Neural progenitor cell (in vitro differentiated cells): ENCODE results near the gene DCAF10. TPM values are rescaled to one million over a fixed set of nuclear protein-coding genes. Genes with fewer than 3 reads are reported as not detected.
"Not testable (repeated sequence)": the region's sequence is repeated elsewhere in the genome, so short reads cannot be mapped to it uniquely, and the experiment has no call there.

Experiments used
- DNase-seq: peaks from one replicate; pipeline ENCODE4 v3.0.0-alpha.2; 2016; ENCODE audit warnings: low spot score
- H2AFZ ChIP-seq: fragments of 200-600 bp; sonication (generic); replicated peaks from 2 replicates; pipeline ENCODE4 v1.6.1; 2016; ENCODE audit warnings: antibody characterized with exemption
- H3F3A ChIP-seq: fragments of 200-600 bp; sonication (generic); 2 replicates; pipeline ENCODE4 v1.6.1; 2016; ENCODE audit warnings: antibody characterized with exemption, low read depth
- H3K27ac ChIP-seq: fragments of 200-600 bp; sonication (generic); 2 replicates; pipeline ENCODE4 v1.5.1; 2016; ENCODE audit warnings: mild to moderate bottlenecking
- H3K27me3 ChIP-seq: fragments of 200-600 bp; sonication (generic); 2 replicates; pipeline ENCODE4 v1.6.1; 2016; ENCODE audit warnings: mild to moderate bottlenecking, moderate library complexity
- H3K36me3 ChIP-seq: fragments of 200-600 bp; sonication (generic); 2 replicates; pipeline ENCODE4 v1.5.1; 2016
- H3K4me1 ChIP-seq: fragments of 200-600 bp; sonication (generic); 2 replicates; pipeline ENCODE4 v1.6.1; 2016; ENCODE audit warnings: mixed run types
- H3K4me2 ChIP-seq: fragments of 200-600 bp; sonication (generic); 2 replicates; pipeline ENCODE4 v1.6.1; 2016
- H3K4me3 ChIP-seq: fragments of 200-600 bp; sonication (generic); 2 replicates; pipeline ENCODE4 v1.5.1; 2016
- H3K79me2 ChIP-seq: fragments of 200-600 bp; sonication (generic); 2 replicates; pipeline ENCODE4 v1.6.1; 2016; ENCODE audit warnings: low read depth
- H3K9ac ChIP-seq: fragments of 200-600 bp; sonication (generic); 2 replicates; pipeline ENCODE4 v1.6.1; 2016
- H3K9me3 ChIP-seq: fragments of 200-600 bp; sonication (generic); 2 replicates; pipeline ENCODE4 v1.5.1; 2016; ENCODE audit warnings: low read depth
- H4K20me1 ChIP-seq: fragments of 200-600 bp; sonication (generic); 2 replicates; pipeline ENCODE4 v1.6.1; 2016; ENCODE audit warnings: low read depth
- H3K27ac Mint-ChIP-seq: 3 replicates; pipeline ENCODE4 v1.8.0; 2021; ENCODE audit warnings: mixed read lengths
- H3K27me3 Mint-ChIP-seq: 2 replicates; pipeline ENCODE4 v1.8.0; 2022; ENCODE audit warnings: low read depth, mild to moderate bottlenecking, inconsistent platforms, moderate library complexity, mixed read lengths; ENCODE audit not compliant: insufficient read depth
- H3K36me3 Mint-ChIP-seq: 3 replicates; pipeline ENCODE4 v1.8.0; 2021; ENCODE audit warnings: mixed read lengths
- H3K4me1 Mint-ChIP-seq: 3 replicates; pipeline ENCODE4 v1.8.0; 2021; ENCODE audit warnings: mixed read lengths
- H3K4me3 Mint-ChIP-seq: 3 replicates; pipeline ENCODE4 v1.8.0; 2021; ENCODE audit warnings: mild to moderate bottlenecking, moderate library complexity, mixed read lengths
- H3K9me3 Mint-ChIP-seq: 3 replicates; pipeline ENCODE4 v1.8.0; 2020; ENCODE audit warnings: mixed read lengths
- EZH2 ChIP-seq: fragments of 200-600 bp; sonication (generic); IDR thresholded peaks from 2 replicates; pipeline ENCODE4 v1.6.1; 2017; ENCODE audit warnings: antibody characterized with exemption, mild to moderate bottlenecking, moderate library complexity
- EZH2phosphoT487 ChIP-seq: fragments of 200-600 bp; sonication (generic); IDR thresholded peaks from 2 replicates; pipeline ENCODE4 v1.6.1; 2017; ENCODE audit warnings: antibody characterized with exemption
- total RNA-seq: library from RNA; depleted of rRNA; stranded (reverse); fragments of >200 nt; gene quantifications from 2 replicates; pipeline ENCODE4 v1.2.3, GENCODE V29; 2015; ENCODE audit warnings: low replicate concordance
- TF ChIP-seq, protein P1 (sequence below): fragments of 200-600 bp; sonication (generic); IDR thresholded peaks from 2 replicates; pipeline ENCODE4 v1.5.1; 2017; ENCODE audit warnings: antibody characterized with exemption, mild to moderate bottlenecking

DCAF10 gene
- total RNA-seq, 1 donor from 2014 or later: 15.8 TPM

DNA sequence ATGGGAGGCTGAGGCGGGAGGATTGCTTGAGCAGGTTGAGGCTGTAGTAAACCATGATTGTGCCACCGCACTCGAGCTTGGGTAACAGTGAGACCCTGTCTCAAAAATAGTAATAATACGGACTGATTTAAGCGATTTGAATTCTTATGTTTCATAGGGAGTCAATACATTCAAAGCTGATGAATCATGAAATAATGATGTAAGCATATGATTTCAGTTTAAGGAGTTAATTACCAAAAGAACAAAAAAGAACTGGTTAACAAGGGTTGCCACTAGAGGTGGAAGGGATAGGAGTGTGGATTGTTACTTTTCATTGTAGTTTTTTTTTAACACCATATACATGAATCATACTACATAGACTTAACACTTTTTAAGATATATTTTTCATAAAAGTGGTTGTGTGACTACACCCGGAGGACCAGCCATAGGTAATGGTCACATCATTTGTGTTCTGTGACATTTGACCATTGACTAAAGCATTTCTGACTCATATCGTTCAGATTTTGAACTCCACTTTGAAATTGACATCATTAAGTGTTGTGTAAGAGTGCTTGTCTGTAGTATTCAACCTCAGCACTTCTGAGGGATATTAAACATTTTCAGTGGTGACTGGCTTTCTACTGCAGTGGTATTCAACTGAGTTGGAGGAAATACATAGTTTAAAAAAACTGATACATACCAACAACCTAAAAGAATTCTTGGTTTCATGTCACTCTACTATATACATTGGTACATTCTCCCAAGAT, 40.0 kb upstream of the DCAF10 start:
- H3K9ac ChIP-seq: no peak overlapping the region
- H4K20me1 ChIP-seq: peaks cover 3% of the 10 kb centered on the region
- no peak for DNase-seq
- H3K27me3 ChIP-seq: no peaks in the 10 kb centered on the region
- H3K9me3 ChIP-seq: no peaks in the 10 kb centered on the region
- no peak overlapping the region for H2AFZ ChIP-seq
- H3K4me1 ChIP-seq: no peaks in the 10 kb centered on the region
- no peak overlapping the region for H3K4me3 Mint-ChIP-seq
- no peaks in the 10 kb centered on the region for H3K4me1 Mint-ChIP-seq
- no peaks in the 10 kb centered on the region for H3K9me3 Mint-ChIP-seq
- H3K36me3 ChIP-seq: no peaks in the 10 kb centered on the region
- no peaks in the 10 kb centered on the region for H3K27me3 Mint-ChIP-seq
- H3K36me3 Mint-ChIP-seq: peaks cover 13% of the 10 kb centered on the region
- no peaks in the 10 kb centered on the region for H3K79me2 ChIP-seq
- H3F3A ChIP-seq: no peaks in the 10 kb centered on the region
- no peak overlapping the region for H3K27ac ChIP-seq
- H3K4me2 ChIP-seq: no peak overlapping the region
- H3K27ac Mint-ChIP-seq: no peak overlapping the region
- TF ChIP-seq EZH2 (no peak), EZH2phosphoT487 (no peak)
- TF ChIP-seq, protein P1, sequence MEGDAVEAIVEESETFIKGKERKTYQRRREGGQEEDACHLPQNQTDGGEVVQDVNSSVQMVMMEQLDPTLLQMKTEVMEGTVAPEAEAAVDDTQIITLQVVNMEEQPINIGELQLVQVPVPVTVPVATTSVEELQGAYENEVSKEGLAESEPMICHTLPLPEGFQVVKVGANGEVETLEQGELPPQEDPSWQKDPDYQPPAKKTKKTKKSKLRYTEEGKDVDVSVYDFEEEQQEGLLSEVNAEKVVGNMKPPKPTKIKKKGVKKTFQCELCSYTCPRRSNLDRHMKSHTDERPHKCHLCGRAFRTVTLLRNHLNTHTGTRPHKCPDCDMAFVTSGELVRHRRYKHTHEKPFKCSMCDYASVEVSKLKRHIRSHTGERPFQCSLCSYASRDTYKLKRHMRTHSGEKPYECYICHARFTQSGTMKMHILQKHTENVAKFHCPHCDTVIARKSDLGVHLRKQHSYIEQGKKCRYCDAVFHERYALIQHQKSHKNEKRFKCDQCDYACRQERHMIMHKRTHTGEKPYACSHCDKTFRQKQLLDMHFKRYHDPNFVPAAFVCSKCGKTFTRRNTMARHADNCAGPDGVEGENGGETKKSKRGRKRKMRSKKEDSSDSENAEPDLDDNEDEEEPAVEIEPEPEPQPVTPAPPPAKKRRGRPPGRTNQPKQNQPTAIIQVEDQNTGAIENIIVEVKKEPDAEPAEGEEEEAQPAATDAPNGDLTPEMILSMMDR: no peak
- no peak overlapping the region for H3K4me3 ChIP-seq

DNA sequence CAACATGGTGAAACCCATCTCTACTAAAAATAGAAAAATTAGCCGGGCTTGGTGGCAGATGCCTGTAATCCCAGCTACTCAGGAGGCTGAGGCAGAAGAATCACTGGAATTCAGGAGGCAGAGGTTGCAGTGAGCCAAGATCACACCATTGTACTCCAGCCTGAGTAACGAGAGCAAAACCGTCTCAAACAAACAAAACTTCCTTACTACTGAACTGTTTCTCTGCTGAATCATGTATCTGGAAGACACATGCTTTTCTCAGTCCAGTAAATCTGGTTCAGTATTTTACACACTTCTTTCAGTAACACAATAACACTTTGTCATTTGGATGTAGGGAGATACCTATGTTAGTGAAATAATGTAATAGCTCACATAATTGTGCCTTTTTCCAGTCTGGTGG, 39.1 kb upstream of the DCAF10 start:
- no peak overlapping the region for H3K4me2 ChIP-seq
- Mint-ChIP-seq H3K27ac (no peak overlapping the region), H3K4me1 (no peaks in the 10 kb centered on the region), H3K27me3 (no peaks in the 10 kb centered on the region), H3K9me3 (no peaks in the 10 kb centered on the region), H3K4me3 (no peak overlapping the region), H3K36me3 (peaks cover 11% of the 10 kb centered on the region)
- DNase-seq: no peak
- H3K4me1 ChIP-seq: no peaks in the 10 kb centered on the region
- no peaks in the 10 kb centered on the region for H3K27me3 ChIP-seq
- H3K4me3 ChIP-seq: no peak overlapping the region
- peaks cover 3% of the 10 kb centered on the region for H4K20me1 ChIP-seq
- H3K79me2 ChIP-seq: no peaks in the 10 kb centered on the region
- no peaks in the 10 kb centered on the region for H3F3A ChIP-seq
- no peaks in the 10 kb centered on the region for H3K36me3 ChIP-seq
- no peak overlapping the region for H3K9ac ChIP-seq
- H3K27ac ChIP-seq: no peak overlapping the region
- TF ChIP-seq, protein P1: no peak
- no peak for TF ChIP-seq EZH2
- no peak for TF ChIP-seq EZH2phosphoT487
- no peak overlapping the region for H2AFZ ChIP-seq
- no peaks in the 10 kb centered on the region for H3K9me3 ChIP-seq

DNA sequence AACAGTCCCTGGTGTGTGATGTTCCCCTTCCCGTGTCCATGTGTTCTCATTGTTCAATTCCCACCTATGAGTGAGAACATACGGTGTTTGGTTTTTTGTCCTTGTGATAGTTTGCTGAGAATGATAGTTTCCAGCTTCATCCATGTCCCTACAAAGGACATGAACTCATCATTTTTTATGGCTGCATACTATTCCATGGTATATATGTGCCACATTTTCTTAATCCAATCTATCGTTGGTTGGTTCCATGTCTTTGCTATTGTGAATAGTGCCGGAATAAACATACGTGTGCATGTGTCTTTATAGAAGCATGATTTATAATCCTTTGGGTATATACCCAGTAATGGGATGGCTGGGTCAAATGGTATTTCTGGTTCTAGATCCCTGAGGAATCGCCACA, 35.3 kb upstream of the DCAF10 start:
- not testable (repeated sequence) for H2AFZ ChIP-seq, H3K9ac ChIP-seq, DNase-seq, H3K27me3 Mint-ChIP-seq, H3K9me3 Mint-ChIP-seq, H3K4me2 ChIP-seq, H3F3A ChIP-seq, H3K79me2 ChIP-seq, H3K27me3 ChIP-seq, H3K4me3 ChIP-seq, H3K4me1 ChIP-seq, H3K27ac ChIP-seq, H3K4me1 Mint-ChIP-seq, H3K9me3 ChIP-seq, H3K36me3 ChIP-seq, H3K4me3 Mint-ChIP-seq, H3K27ac Mint-ChIP-seq, H4K20me1 ChIP-seq
- H3K36me3 Mint-ChIP-seq: peaks cover 14% of the 10 kb centered on the region

DNA sequence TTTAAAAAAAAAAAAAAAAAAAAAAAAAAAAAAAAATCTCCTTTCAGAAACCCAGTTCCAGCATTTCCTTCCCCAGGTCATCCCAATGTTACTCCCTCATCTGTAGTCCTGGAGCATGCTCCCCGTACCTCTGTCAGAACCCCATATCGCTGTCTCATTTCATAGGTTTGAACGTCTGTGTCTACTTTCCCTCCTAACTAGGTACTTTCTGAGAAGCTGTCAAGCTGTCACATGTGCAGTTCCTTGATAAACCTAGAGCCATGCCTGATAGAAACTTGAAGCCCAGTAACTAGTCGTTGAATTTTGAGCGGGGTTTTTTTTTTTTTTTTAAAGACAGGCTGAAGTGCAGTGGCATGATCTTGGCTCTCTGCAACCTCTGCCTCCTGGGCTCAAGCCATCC, 31.3 kb upstream of the DCAF10 start:
- no peaks in the 10 kb centered on the region for H3K36me3 ChIP-seq
- no peak overlapping the region for H3K4me3 ChIP-seq
- Mint-ChIP-seq H3K27me3 (no peaks in the 10 kb centered on the region), H3K36me3 (peaks cover 9% of the 10 kb centered on the region), H3K9me3 (no peaks in the 10 kb centered on the region), H3K4me3 (no peak overlapping the region), H3K27ac (no peak overlapping the region), H3K4me1 (no peaks in the 10 kb centered on the region)
- no peaks in the 10 kb centered on the region for H3K4me1 ChIP-seq
- H3K9ac ChIP-seq: no peak overlapping the region
- H3K27ac ChIP-seq: no peak overlapping the region
- H3K9me3 ChIP-seq: no peaks in the 10 kb centered on the region
- no peaks in the 10 kb centered on the region for H4K20me1 ChIP-seq
- DNase-seq: no peak
- TF ChIP-seq EZH2: no peak
- TF ChIP-seq EZH2phosphoT487: no peak
- TF ChIP-seq, protein P1: no peak
- H3K27me3 ChIP-seq: no peaks in the 10 kb centered on the region
- no peak overlapping the region for H3K4me2 ChIP-seq
- peaks cover 3% of the 10 kb centered on the region for H3F3A ChIP-seq
- H3K79me2 ChIP-seq: no peaks in the 10 kb centered on the region
- no peak overlapping the region for H2AFZ ChIP-seq
